NCI-H226 (cell line): ENCODE results near the gene GAREM1.
"Not testable (repeated sequence)": the region's sequence is repeated elsewhere in the genome, so short reads cannot be mapped to it uniquely, and the experiment has no call there.

Experiments used
- DNase-seq: peaks from one replicate; pipeline ENCODE4 v3.0.0-alpha.2; 2015

The GAREM1 gene

DNA sequence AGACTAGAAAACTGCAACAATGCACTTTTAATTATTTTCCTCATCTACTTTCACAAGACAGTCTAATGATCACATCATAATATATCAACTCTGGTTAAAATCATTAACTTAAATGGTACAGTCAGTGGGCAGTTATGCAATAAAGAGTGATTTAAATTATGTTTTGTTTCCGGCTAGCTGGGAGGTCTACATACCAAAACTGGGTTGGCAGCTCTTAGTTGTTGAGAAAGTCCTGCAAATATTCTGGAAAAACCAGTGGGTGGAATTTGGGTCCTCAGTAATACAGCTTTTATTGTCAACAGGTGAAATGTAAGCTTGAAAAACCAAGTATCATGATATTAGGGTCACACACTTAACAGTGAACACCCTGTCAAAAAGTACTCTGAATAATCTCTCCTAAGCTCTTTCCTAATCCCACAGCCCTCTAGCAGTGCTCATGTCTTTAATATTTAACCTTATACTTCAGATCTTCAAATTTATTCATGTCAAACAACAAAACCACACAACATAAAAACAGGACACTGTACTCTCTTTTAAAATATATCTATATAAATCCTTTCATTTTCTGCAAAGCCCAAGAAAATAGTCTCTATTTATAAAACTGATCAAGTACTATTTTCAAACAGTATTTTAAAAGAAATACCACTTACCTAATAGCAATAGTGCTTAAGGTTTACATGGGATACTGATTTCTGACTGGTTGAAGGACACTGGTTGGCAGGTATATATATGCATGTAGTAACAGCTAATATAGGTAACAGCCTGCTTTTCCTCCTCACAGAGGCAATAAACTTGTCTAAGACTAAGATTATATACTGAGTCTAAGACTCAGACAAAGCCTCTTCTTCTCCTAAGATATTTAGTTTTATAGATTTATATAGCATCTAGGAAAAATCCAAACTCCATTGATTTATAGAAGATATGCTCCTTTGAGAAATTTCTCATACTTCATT lies 103.8 kb downstream of the GAREM1 start:
- DNase-seq = no peak

DNA sequence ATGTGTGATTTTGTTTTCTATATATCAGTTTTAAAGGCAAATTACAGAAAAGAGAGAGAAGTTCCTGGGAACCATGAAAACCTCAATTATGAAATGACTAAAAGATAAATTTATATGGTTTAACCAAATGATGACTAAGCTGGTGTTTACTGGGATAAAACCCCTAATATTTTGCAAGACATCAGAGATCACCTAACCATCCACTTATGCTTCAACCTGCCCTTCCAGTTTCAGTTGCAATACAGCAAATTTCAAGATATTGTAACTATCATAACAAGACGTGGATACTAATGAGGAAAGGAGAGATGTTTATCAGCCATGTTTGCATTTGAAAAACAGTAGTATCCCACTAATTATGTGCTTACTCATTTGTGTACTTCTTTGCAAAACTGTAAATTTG lies 108.2 kb downstream of the GAREM1 start:
- no peak for DNase-seq

- no peak for DNase-seq
Measured at GRCh38 chr18:32360682-32361345, 109.9 kb downstream of the GAREM1 start.

- DNase-seq = no peak
Measured at GRCh38 chr18:32358529-32358928, 112.2 kb downstream of the GAREM1 start.

- DNase-seq = no peak
Measured at GRCh38 chr18:32358075-32358474, 112.6 kb downstream of the GAREM1 start.

DNA sequence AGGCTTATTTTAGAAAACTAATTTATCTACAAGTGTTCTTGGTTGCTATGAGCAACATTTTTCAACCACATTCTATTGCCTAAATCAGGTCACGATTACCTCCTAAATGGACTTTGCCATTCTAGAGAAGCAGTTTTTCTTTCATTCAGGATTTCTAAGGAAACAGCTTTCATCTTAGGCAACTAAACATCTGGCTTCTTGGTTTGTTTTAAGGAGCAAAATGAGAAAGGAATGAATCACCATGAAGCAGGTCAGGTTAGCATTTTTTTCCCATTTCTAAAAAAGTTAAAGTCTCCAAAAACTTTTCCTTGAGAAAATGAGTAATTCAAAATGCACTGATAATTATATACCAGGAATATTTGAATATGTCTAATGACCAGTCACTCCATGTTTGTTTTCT lies 114.8 kb downstream of the GAREM1 start:
- DNase-seq = no peak

- no peak for DNase-seq
Measured at GRCh38 chr18:32354518-32354917, 116.2 kb downstream of the GAREM1 start.

- DNase-seq = no peak
Measured at GRCh38 chr18:32353257-32353656, 117.4 kb downstream of the GAREM1 start.

DNA sequence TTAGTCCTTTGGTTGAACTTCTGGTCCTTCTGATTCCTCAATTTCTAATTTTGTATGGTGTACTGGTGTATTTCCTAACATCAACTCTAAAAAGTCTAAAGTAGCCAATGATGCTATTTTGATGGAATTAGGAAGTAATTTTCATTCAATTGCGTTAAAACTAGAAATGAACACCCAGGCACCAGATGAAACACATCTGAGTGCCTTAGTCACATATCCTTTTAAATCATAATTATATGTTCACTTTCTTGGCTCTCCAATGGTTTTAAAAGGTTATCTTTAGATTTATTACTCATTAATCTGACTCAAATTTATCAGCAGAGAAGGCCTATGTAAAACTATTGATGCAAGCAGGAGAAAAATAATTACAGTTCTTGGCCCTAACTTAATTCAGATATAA lies 119.7 kb downstream of the GAREM1 start:
- DNase-seq = no peak

DNA sequence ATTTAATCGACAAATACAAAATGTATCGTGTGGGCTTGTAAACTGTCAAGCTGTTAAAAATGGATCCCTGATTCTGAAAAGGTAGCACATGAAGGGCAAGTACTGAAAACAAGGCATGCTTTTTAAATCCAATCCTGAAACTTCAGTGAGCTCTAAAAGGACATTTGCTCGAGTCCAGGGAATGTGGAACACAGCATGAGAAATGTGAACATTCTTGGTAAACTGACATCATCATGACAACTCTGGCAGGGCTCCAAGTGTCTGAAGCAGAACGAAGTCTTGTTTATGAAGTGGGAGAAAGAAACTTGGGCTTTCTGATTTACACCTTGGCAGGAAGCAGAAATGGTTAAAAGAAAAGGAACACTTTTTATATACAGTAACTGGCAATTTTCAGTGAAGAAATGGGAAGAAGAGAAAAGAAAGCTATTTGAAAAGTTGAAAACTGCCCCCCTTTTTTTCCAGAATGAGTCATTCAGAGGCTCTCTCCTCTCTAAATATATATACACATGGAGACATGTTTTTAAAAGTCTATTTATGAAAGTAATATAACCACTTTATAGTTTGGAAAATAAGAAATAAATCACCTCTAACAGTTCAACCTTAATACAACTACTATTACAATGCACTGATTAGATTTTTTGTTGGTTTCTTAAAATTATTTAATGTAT lies 120.8 kb downstream of the GAREM1 start:
- DNase-seq = peak; percentile 70

- no peak for DNase-seq
Measured at GRCh38 chr18:32346671-32347070, 124.0 kb downstream of the GAREM1 start.

DNA sequence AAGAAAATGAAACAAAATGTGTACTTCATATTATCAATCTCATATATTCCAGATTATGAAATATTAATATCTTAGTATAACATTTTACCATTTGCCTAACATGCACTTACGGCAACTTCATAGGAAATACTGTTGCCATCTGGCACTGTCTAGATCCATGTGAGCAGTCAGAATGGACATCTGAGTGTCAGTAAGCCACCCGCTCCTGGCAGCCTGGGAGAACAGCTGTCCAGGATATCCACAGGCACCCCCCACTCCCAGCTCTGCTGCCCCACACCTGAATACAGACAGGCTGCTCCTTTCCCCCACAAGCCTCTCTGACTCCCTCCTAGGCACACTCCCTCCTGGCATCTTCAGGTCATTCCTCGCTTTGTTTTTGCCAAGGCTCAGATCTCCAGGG lies 127.0 kb downstream of the GAREM1 start:
- no peak for DNase-seq

DNA sequence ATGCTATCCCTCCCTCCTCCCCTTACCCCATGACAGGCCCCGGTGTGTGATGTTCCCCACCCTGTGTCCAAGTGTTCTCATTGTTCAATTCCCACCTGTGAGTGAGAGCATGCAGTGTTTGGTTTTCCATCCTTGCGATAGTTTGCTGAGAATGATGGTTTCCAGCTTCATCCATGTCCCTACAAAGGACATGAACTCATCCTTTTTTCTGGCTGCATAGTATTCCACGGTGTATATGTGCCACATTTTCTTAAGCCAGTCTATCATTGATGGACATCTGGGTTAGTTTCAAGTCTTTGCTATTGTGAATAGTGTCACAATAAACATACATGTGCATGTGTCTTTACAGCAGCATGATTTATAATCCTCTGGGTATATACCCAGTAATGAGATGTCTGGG lies 129.6 kb downstream of the GAREM1 start:
- DNase-seq = not testable (repeated sequence)

DNA sequence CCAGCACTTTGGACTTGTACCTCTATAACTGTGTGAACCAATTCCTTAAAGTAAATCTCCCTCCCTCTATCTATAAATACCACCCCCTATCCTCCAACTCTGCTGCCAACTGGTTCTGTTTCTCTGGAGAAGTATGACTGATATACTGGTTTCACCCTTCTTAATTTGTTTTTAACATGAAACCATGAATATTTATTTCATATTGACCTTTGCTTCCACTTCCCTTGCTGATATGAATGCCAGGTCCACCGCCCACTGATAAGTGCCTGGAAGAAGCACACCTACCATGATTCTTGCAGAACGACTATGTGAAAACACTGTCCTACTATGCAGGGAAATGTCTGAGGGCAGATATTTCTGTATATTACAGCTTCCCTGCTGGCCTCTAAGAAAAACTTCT lies 131.6 kb downstream of the GAREM1 start:
- no peak for DNase-seq

- DNase-seq = no peak
Measured at GRCh38 chr18:32337821-32338220, 132.9 kb downstream of the GAREM1 start.

GRCh38 chr18:32337347-32337746 lies 133.3 kb downstream of the GAREM1 start:
- DNase-seq = no peak

- DNase-seq = no peak
Measured at GRCh38 chr18:32335228-32335627, 135.5 kb downstream of the GAREM1 start.

DNA sequence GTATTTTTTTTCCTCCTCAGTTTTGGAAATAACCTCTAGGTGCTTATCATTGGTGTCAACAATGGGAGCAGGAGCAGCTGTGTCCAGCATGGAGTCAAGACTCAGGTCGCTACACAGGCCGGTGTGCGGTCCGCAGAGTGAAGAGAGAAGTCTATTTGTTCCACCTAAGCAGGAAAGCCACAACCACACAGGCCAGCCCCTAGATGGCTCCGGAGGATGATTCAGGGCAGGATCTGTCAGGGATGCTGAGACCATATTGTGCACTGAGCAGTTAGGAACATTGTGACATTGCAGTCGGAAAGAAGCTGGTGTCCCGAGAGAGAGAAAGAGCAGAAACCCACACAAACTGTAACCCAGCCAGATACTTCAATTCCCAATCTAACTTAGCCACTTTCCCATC lies 136.9 kb downstream of the GAREM1 start:
- no peak for DNase-seq

DNA sequence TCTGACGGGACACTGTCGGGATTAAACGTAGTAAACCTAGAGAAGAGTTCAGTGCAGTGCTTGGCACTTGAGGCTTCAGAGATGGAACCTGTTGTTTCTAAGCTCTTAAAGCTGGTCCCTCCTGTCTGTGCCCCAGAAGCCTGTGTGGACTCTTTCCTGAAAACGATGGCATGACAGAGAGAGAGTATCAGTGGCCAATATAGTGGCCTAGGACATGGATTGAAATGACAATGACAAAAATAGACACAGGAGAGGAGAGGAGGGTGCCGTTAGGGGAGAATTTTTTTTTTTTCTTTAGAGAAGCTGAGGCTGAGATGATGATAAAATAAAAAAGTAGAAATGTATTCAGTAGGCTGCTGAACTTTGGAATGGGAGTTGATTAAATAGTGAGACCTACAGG lies 138.0 kb downstream of the GAREM1 start:
- DNase-seq = no peak

GRCh38 chr18:32328974-32329373 lies 141.7 kb downstream of the GAREM1 start:
- DNase-seq = no peak

- DNase-seq = peak; percentile 54
Measured at GRCh38 chr18:32328379-32328778, 142.3 kb downstream of the GAREM1 start.

DNA sequence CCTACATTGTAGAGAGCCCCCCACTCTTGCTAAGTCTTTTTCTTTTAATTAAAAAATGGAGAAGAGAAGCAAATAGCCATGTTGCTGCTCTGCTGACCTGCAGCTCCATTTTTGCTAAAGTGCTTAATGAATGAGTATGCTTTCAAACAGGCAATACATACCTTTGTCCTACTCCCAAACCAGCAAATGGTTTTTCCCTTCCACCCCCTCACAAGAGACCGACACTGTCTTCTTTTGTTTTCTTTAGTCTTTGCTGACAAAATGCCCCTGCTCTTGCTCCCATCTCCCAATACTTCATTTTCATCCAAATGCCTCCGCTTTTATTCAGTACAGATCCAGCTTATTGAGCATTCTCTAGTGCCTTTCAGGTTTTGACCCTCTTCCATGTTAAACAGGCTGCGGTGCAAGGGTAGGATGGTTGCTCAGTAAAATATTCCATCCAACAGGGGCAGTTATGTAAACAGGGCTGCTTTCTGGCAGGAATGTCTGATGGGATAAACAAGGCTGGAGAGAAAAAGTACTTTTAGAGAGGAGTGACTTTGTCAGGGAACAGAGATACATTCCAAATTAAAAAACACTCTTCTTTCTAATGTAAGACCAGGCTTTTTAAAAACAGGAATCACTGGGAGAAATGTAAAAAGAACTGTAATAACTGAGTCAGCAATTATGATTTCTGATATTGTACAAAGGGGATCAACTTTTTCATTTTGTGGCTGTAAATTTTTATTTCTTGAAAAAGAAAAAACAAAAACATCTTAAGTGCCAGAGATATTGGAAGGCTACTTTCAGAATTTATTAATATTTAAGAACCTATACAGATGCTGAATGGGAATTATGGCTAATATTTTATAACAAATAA lies 144.0 kb downstream of the GAREM1 start:
- DNase-seq = no peak

- DNase-seq = no peak
Measured at GRCh38 chr18:32324181-32324580, 146.5 kb downstream of the GAREM1 start.
